Activated naive CD4-positive, alpha-beta T cell treated with anti-CD3 and anti-CD28 coated beads for 36 hours (primary cell): Measurements from ENCODE around the gene KRTAP12-4. TPM values are rescaled to one million over a fixed set of nuclear protein-coding genes. Genes with fewer than 3 reads are reported as not detected.
"Not testable (repeated sequence)": the region's sequence is repeated elsewhere in the genome, so short reads cannot be mapped to it uniquely, and the experiment has no call there.

Experiments
- CTCF ChIA-PET: fragments of 350-600 bp; sonication (Branson Sonifier 250); formaldehyde crosslinking; loops from one replicate; lab custom pipeline; 2021; ENCODE audit warnings: antibody characterized with exemption; lab: Charles Lee
- DNase-seq: peaks from one replicate; pipeline ENCODE4 v3.0.0-alpha.2; 2020
- H3K27ac Mint-ChIP-seq: one replicate; pipeline ENCODE4 v1.8.0; 2021; ENCODE audit warnings: mild to moderate bottlenecking, mixed read lengths
- H3K27me3 Mint-ChIP-seq: one replicate; pipeline ENCODE4 v1.8.0; 2021; ENCODE audit warnings: low read depth, mixed read lengths
- H3K36me3 Mint-ChIP-seq: one replicate; pipeline ENCODE4 v1.8.0; 2021; ENCODE audit warnings: low read depth, mixed read lengths
- H3K4me1 Mint-ChIP-seq: one replicate; pipeline ENCODE4 v1.8.0; 2021; ENCODE audit warnings: low read depth, mixed read lengths
- H3K4me3 Mint-ChIP-seq: one replicate; pipeline ENCODE4 v1.8.0; 2021; ENCODE audit warnings: mild to moderate bottlenecking, moderate library complexity, mixed read lengths
- H3K9me3 Mint-ChIP-seq: one replicate; pipeline ENCODE4 v1.8.0; 2021; ENCODE audit warnings: mixed read lengths
- intact Hi-C: fragments of 100-400 bp; cut with micrococcal nuclease; formaldehyde crosslinking; loops from one replicate; pipeline ENCODE4 v1.15.1; 2023
- total RNA-seq, 2 experiments: library from RNA; stranded (reverse); gene quantifications; one replicate each; pipeline ENCODE4 v1.2.3, GENCODE V29; 2021

The KRTAP12-4 gene
- total RNA-seq, 2 experiments from 2014 or later: not detected

DNA sequence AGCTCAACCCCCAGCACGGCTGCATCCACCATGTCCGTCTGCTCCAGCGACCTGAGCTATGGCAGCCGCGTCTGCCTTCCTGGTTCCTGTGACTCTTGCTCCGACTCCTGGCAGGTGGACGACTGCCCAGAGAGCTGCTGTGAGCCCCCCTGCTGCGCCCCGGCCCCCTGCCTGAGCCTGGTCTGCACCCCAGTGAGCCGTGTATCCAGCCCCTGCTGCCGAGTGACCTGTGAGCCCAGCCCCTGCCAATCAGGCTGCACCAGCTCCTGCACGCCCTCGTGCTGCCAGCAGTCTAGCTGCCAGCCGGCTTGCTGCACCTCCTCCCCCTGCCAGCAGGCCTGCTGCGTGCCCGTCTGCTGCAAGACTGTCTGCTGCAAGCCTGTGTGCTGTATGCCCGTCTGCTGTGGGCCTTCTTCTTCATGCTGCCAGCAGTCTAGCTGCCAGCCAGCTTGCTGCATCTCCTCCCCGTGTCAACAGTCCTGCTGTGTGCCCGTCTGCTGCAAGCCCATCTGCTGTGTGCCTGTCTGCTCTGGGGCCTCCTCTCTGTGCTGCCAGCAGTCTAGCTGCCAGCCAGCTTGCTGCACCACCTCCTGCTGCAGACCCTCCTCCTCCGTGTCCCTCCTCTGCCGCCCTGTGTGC lies 42.8 kb upstream of the KRTAP12-4 start, which contains the start of gene KRTAP10-12:
KRTAP10-12 (plus strand) TSS at position 1 of the 639 bp plus-strand sequence; CDS start at position 31, 30 bp downstream.
- H3K36me3 Mint-ChIP-seq, H3K9me3 Mint-ChIP-seq, H3K4me1 Mint-ChIP-seq, DNase-seq, H3K27ac Mint-ChIP-seq, intact Hi-C loops, H3K4me3 Mint-ChIP-seq: not testable (repeated sequence)
- H3K27me3 Mint-ChIP-seq: peaks cover 36% of the 10 kb centered on the region
- CTCF ChIA-PET: interaction anchor here (0.6 kb wide), 1 partner anchor 1344 kb away, joined by 4 read pairs; no protein-coding TSS in a partner anchor

DNA sequence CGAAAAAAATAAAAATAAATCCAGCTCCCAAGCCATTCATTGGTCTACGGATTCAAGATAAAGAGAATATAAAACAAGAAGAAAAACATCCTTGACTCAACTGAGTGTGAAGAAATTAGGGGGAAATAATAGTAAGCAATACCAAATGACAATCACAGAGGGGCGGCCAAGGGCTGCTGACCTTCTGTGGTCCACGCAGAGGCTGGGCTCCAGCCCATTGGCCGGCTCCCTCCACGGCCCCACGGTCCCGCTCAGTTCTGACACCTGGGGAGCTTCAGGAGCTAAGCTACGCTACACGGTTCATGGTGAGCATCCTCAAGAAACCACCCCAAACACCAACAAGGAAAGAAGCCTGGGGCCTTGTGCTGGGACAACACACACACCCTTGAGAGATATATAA lies 42.1 kb upstream of the KRTAP12-4 start:
- H3K4me3 Mint-ChIP-seq: no peak overlapping the region
- peaks cover 2% of the 10 kb centered on the region for H3K36me3 Mint-ChIP-seq
- DNase-seq: no peak
- H3K27ac Mint-ChIP-seq: no peak overlapping the region
- peaks cover 8% of the 10 kb centered on the region for H3K4me1 Mint-ChIP-seq
- peaks cover 9% of the 10 kb centered on the region for H3K9me3 Mint-ChIP-seq
- CTCF ChIA-PET: interaction anchor here (0.6 kb wide), 1 partner anchor 1345 kb away, joined by 4 read pairs; no protein-coding TSS in a partner anchor
- intact Hi-C loops: no loop called here
- H3K27me3 Mint-ChIP-seq: peaks cover 31% of the 10 kb centered on the region

DNA sequence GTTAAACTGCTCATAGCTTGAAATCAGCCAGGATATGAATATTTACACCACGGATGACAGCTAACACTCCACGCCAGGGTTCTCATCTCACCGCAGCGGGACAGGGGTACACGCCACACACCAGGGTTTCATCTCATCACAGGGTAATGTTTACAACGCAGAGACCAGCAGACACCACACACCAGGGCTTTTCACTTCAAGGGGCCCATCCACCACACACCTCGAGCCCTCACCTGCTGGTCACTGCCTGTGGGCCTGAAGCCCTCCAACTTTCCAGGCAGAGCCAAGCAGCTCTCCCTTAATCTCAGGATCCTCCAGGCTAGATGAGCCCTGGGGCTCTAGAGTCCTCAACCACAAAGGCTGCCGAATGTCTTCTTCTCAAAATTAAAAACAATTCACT lies 41.2 kb upstream of the KRTAP12-4 start:
- Mint-ChIP-seq H3K27ac (no peak overlapping the region), H3K27me3 (peaks cover 26% of the 10 kb centered on the region), H3K9me3 (peaks cover 9% of the 10 kb centered on the region), H3K4me1 (peaks cover 15% of the 10 kb centered on the region), H3K4me3 (no peak overlapping the region), H3K36me3 (peaks cover 2% of the 10 kb centered on the region)
- intact Hi-C loops: no loop called here
- DNase-seq: no peak
- CTCF ChIA-PET: no interaction called here

GRCh38 chr21:44695184-44695583 lies 40.7 kb upstream of the KRTAP12-4 start:
- H3K4me1 Mint-ChIP-seq: peaks cover 15% of the 10 kb centered on the region
- H3K4me3 Mint-ChIP-seq: no peak overlapping the region
- no peak for DNase-seq
- CTCF ChIA-PET: no interaction called here
- no peak overlapping the region for H3K27ac Mint-ChIP-seq
- intact Hi-C loops: no loop called here
- H3K36me3 Mint-ChIP-seq: peaks cover 2% of the 10 kb centered on the region
- H3K27me3 Mint-ChIP-seq: peaks cover 26% of the 10 kb centered on the region
- peaks cover 9% of the 10 kb centered on the region for H3K9me3 Mint-ChIP-seq

GRCh38 chr21:44694776-44695175 lies 40.3 kb upstream of the KRTAP12-4 start:
- Mint-ChIP-seq H3K36me3 (peaks cover 2% of the 10 kb centered on the region), H3K9me3 (peaks cover 9% of the 10 kb centered on the region), H3K27me3 (peaks cover 23% of the 10 kb centered on the region), H3K4me1 (peaks cover 15% of the 10 kb centered on the region), H3K4me3 (no peak overlapping the region), H3K27ac (no peak overlapping the region)
- CTCF ChIA-PET: no interaction called here
- intact Hi-C loops: no loop called here
- no peak for DNase-seq

DNA sequence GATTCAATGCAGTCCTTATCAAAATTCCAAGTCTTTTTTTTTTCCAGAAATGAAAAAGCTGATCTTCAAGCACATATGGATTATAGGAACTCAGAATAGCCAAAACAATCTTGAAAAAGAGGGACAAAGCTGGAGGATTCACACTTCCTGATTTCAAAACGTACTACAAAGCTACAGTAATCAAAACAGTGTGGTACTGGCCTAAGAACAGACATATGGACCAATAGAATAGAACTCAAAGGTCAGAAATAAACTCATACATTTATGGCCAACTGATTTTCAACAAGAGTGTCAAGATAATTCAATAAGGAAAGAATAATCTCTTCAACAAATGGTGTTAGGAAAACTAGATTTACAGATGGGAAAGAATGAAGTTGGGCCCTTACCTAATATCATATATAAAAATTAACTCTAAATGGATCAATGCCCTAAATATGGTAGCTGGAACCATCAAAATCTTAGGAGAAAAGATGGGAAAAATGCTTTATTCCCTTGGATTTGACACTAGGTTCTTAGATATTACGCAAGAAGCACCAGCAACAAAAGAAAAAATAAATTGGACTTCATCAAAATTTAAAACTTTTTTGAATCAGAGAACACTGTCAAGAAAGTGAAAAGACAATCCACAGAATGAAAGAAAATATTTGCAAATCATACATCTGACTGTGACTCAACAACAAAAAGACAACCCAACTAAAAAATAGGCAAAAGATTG lies 38.5 kb upstream of the KRTAP12-4 start:
- H3K4me3 Mint-ChIP-seq: no peak overlapping the region
- no peak overlapping the region for H3K27ac Mint-ChIP-seq
- peaks cover 2% of the 10 kb centered on the region for H3K36me3 Mint-ChIP-seq
- no peak for DNase-seq
- CTCF ChIA-PET: no interaction called here
- peaks cover 11% of the 10 kb centered on the region for H3K27me3 Mint-ChIP-seq
- H3K9me3 Mint-ChIP-seq: peaks cover 9% of the 10 kb centered on the region
- peaks cover 15% of the 10 kb centered on the region for H3K4me1 Mint-ChIP-seq
- intact Hi-C loops: no loop called here

GRCh38 chr21:44691686-44692085 lies 37.2 kb upstream of the KRTAP12-4 start:
- DNase-seq: no peak
- CTCF ChIA-PET: no interaction called here
- Mint-ChIP-seq H3K4me1 (peaks cover 15% of the 10 kb centered on the region), H3K27me3 (peaks cover 4% of the 10 kb centered on the region), H3K27ac (no peak overlapping the region), H3K9me3 (peaks cover 9% of the 10 kb centered on the region), H3K4me3 (no peak overlapping the region), H3K36me3 (peaks cover 2% of the 10 kb centered on the region)
- intact Hi-C loops: no loop called here

GRCh38 chr21:44689740-44690139 lies 35.3 kb upstream of the KRTAP12-4 start:
- H3K27me3 Mint-ChIP-seq, H3K27ac Mint-ChIP-seq, H3K36me3 Mint-ChIP-seq, CTCF ChIA-PET, DNase-seq, H3K4me3 Mint-ChIP-seq, intact Hi-C loops, H3K9me3 Mint-ChIP-seq: not testable (repeated sequence)
- H3K4me1 Mint-ChIP-seq: peaks cover 21% of the 10 kb centered on the region

- intact Hi-C loops: no loop called here
- Mint-ChIP-seq H3K27me3 (peaks cover 7% of the 10 kb centered on the region), H3K27ac (no peak overlapping the region), H3K9me3 (peaks cover 4% of the 10 kb centered on the region), H3K36me3 (peaks cover 2% of the 10 kb centered on the region), H3K4me1 (peaks cover 19% of the 10 kb centered on the region), H3K4me3 (no peak overlapping the region)
- CTCF ChIA-PET: interaction anchor here (1.5 kb wide), 1 partner anchor 11 kb away, joined by 3 read pairs; no protein-coding TSS in a partner anchor
- DNase-seq: no peak
Observed at GRCh38 chr21:44687671-44688070, 33.2 kb upstream of the KRTAP12-4 start.

- H3K36me3 Mint-ChIP-seq: no peaks in the 10 kb centered on the region
- peaks cover 18% of the 10 kb centered on the region for H3K4me1 Mint-ChIP-seq
- intact Hi-C loops: no loop called here
- H3K4me3 Mint-ChIP-seq: no peak overlapping the region
- no peak for DNase-seq
- H3K27me3 Mint-ChIP-seq: peaks cover 10% of the 10 kb centered on the region
- CTCF ChIA-PET: interaction anchor here (1.5 kb wide), 1 partner anchor 10 kb away, joined by 3 read pairs; no protein-coding TSS in a partner anchor
- H3K9me3 Mint-ChIP-seq: no peaks in the 10 kb centered on the region
- no peak overlapping the region for H3K27ac Mint-ChIP-seq
Observed at GRCh38 chr21:44686843-44687561, 32.5 kb upstream of the KRTAP12-4 start.

GRCh38 chr21:44686000-44686781 lies 31.7 kb upstream of the KRTAP12-4 start:
- CTCF ChIA-PET: interaction anchor here (1.5 kb wide), 1 partner anchor 9 kb away, joined by 3 read pairs; no protein-coding TSS in a partner anchor
- H3K9me3 Mint-ChIP-seq: no peaks in the 10 kb centered on the region
- peaks cover 10% of the 10 kb centered on the region for H3K4me1 Mint-ChIP-seq
- H3K36me3 Mint-ChIP-seq: no peaks in the 10 kb centered on the region
- H3K27me3 Mint-ChIP-seq: peaks cover 10% of the 10 kb centered on the region
- intact Hi-C loops: no loop called here
- H3K4me3 Mint-ChIP-seq: no peak overlapping the region
- peak; percentile 22 for DNase-seq
- no peak overlapping the region for H3K27ac Mint-ChIP-seq

- H3K4me1 Mint-ChIP-seq, H3K9me3 Mint-ChIP-seq, H3K27me3 Mint-ChIP-seq, intact Hi-C loops, H3K27ac Mint-ChIP-seq, DNase-seq, H3K36me3 Mint-ChIP-seq, H3K4me3 Mint-ChIP-seq, CTCF ChIA-PET: not testable (repeated sequence)
Observed at GRCh38 chr21:44685050-44685449, 30.6 kb upstream of the KRTAP12-4 start.
